HG02885 (cell line): ENCODE measurements around the gene NXPE2.

Experiments
- ATAC-seq: cut with Tn5 transposase; IDR thresholded peaks from one replicate; pipeline ENCODE4 v1.9.1; 2021; ENCODE audit warnings: mild to moderate bottlenecking; ENCODE audit not compliant: unreplicated experiment, poor library complexity

Gene NXPE2

DNA sequence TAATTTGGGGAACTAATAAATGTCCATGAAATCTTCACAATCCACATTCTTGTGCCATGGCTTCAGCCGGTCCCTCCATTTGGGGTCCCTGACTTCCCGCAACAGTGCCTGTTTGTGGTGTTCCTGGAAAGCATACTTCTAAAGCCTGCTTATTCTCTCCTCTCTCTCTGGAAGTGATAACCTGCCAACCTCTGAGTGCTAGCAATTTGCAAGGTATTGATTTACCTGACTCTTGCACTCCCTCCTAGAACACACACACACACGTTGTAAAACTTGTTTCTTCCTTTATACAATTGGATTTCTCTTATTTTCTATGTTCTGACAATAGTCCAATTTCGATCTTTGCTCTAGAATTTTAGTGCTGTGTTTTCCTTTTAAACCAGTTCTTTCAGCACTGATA, 58.5 kb downstream of the NXPE2 start:
- no peak for ATAC-seq

DNA sequence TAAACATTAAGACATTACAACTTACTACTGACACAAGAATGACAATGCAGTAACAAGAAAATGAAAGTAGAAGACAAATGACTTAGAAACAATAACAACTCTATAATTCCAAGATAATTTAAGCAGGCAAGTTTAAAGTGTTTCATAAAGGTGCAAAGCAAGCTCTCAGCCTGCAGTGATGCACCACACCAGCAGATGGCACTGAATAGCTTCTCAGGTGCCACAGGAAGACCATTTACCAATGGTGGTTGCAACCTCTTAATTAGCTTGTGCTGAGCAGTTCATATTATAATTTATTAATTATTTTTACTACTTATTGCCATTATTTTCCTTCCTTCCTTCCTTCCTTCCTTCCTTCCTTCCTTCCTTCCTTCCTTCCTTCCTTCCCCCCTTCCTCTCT, 60.6 kb downstream of the NXPE2 start:
- no peak for ATAC-seq

DNA sequence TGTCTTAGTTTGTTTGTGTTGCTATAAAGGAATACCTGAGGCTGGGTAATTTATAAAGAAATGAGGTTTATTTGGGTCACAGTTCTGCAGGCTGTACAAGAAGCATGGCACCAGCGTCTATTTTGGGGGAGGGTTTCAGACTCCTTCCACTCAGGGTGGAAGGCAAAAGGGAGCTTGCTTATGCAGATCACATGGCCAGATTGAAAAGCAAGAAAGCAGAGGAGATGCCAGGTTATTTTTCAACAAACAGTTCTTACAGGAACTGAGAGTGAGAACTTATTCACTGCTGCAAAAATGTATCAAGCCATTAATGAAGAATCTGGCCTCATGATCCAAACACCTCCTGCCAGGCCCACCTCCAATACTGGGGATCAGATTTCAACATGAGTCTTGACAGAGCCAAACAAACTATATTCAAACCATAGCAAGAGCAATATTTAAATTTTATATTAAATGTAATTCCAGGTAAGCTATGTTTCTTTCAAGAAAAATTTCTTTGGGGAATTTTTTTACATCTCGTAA, 66.9 kb downstream of the NXPE2 start:
- no peak for ATAC-seq

DNA sequence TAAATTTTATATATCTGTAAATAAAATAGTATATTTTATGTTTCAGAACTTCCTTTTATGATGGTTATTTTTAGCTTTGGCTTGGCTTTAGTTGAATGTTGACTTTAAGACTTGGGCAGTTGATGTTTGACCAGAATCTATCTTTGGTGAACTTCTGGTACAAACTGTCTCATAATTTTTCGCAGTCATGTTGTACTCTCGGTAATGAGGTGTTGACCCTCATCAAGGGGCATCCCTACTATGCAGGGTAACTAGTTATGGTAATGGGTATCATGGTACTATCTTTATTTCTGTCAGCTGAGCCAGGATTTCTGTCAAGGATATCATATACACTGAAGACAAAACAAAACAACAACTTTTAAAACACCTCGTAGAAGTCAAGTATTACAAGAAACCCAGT, 67.7 kb downstream of the NXPE2 start:
- no peak for ATAC-seq
